Measurements from ENCODE around the gene SYNE1. TPM values are rescaled to one million over a fixed set of nuclear protein-coding genes. Genes with fewer than 3 reads are reported as not detected.

Gene SYNE1
- total RNA-seq, 3 donors from 2014 or later, result 16.8 to 78.6 (median 22.3) TPM

DNA sequence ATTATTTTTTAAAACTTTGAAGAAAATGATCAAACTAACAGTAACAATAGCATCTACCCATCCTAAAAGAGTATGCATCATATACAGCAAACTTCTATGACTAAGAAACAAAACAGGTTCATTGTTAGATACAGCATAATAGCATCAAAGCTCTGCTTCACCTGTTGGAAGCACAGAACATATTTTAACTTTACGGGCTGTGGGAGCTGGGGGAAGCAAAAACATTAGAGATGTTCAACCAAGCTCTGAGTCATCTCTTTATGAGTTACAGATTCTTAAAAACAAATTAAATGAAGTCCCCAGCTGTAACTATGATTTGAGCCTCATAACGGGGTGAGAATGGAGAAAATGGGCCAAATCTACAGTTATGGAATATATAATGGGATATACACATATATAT, 63.4 kb downstream of the SYNE1 start:
- intact Hi-C loops (cut with DNase I, micrococcal nuclease), result no loop called here
- no peaks in the 10 kb centered on the region for H3K9me3 ChIP-seq
- H3K4me3 ChIP-seq, result no peak overlapping the region
- DNase-seq (no peak), ATAC-seq (no peak)
- H3K36me3 ChIP-seq (ENCODE audit: low read depth), result no peaks in the 10 kb centered on the region
- TF ChIP-seq, protein P1, sequence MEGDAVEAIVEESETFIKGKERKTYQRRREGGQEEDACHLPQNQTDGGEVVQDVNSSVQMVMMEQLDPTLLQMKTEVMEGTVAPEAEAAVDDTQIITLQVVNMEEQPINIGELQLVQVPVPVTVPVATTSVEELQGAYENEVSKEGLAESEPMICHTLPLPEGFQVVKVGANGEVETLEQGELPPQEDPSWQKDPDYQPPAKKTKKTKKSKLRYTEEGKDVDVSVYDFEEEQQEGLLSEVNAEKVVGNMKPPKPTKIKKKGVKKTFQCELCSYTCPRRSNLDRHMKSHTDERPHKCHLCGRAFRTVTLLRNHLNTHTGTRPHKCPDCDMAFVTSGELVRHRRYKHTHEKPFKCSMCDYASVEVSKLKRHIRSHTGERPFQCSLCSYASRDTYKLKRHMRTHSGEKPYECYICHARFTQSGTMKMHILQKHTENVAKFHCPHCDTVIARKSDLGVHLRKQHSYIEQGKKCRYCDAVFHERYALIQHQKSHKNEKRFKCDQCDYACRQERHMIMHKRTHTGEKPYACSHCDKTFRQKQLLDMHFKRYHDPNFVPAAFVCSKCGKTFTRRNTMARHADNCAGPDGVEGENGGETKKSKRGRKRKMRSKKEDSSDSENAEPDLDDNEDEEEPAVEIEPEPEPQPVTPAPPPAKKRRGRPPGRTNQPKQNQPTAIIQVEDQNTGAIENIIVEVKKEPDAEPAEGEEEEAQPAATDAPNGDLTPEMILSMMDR (IDR thresholded peaks at IDR 0.05), result no peak
- no peaks in the 10 kb centered on the region for H3K4me1 ChIP-seq (ENCODE audit: low read depth)

GRCh38 chr6:152572338-152573088, 64.6 kb downstream of the SYNE1 start:
- Histone ChIP-seq H3K36me3 (ENCODE audit: low read depth) (no peaks in the 10 kb centered on the region), H3K4me1 (ENCODE audit: low read depth) (no peaks in the 10 kb centered on the region), H3K9me3 (no peaks in the 10 kb centered on the region), H3K4me3 (no peak overlapping the region)
- TF ChIP-seq, protein P1 (IDR thresholded peaks at IDR 0.05), result no peak
- no peak for DNase-seq
- ATAC-seq, result no peak
- intact Hi-C loops (cut with DNase I, micrococcal nuclease), result no loop called here

DNA sequence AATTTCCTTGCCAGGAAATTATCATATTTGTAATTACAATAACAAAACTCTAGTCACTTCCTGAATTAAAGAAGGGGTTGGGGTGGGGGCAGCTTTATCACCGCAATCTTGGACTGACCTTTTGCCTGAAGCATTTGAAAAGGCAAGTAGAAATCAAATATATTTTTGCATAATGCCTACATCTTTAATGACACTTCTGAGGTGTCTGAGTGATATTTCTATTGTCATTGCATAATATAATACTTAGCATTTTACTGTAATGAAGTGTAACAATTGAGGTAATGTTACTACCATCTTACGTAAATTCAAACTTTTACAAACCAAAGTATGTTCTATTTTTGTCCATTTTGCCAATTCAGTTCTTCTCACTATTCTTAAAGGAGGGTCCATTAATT, 65.2 kb downstream of the SYNE1 start:
- ATAC-seq (no peak), DNase-seq (no peak)
- H3K4me3 ChIP-seq, result no peak overlapping the region
- H3K4me1 ChIP-seq (ENCODE audit: low read depth), result no peaks in the 10 kb centered on the region
- TF ChIP-seq, protein P1 (IDR thresholded peaks at IDR 0.05), result no peak
- intact Hi-C loops (cut with DNase I, micrococcal nuclease), result no loop called here
- H3K9me3 ChIP-seq, result no peaks in the 10 kb centered on the region
- no peaks in the 10 kb centered on the region for H3K36me3 ChIP-seq (ENCODE audit: low read depth)

- TF ChIP-seq, protein P1 (IDR thresholded peaks at IDR 0.05), result no peak
- no peaks in the 10 kb centered on the region for H3K4me1 ChIP-seq (ENCODE audit: low read depth)
- DNase-seq (no peak), ATAC-seq (no peak)
- no peak overlapping the region for H3K4me3 ChIP-seq
- no peaks in the 10 kb centered on the region for H3K9me3 ChIP-seq
- intact Hi-C loops (cut with DNase I, micrococcal nuclease), result no loop called here
- H3K36me3 ChIP-seq (ENCODE audit: low read depth), result no peaks in the 10 kb centered on the region
These were observed 66.1 kb downstream of the SYNE1 start for GRCh38 chr6:152571089-152571488.

GRCh38 chr6:152566103-152566875, 70.9 kb downstream of the SYNE1 start:
- ATAC-seq, result no peak
- Histone ChIP-seq H3K36me3 (ENCODE audit: low read depth) (no peaks in the 10 kb centered on the region), H3K4me1 (ENCODE audit: low read depth) (no peaks in the 10 kb centered on the region), H3K4me3 (no peak overlapping the region), H3K9me3 (no peaks in the 10 kb centered on the region)
- DNase-seq, result no peak
- intact Hi-C loops (cut with DNase I, micrococcal nuclease), result no loop called here
- TF ChIP-seq, protein P1 (IDR thresholded peaks at IDR 0.05), result no peak
